SKM-1 treated with dmso at 0.1 percent for 144 hours (cell line): ENCODE measurements around the gene PAWR.
"Not testable (repeated sequence)": the region's sequence is repeated elsewhere in the genome, so short reads cannot be mapped to it uniquely, and the experiment has no call there.

Source experiments
- DNase-seq: peaks from one replicate; lab custom pipeline; 2025; ENCODE audit not compliant: unreplicated experiment; lab: John Stamatoyannopoulos, UW

PAWR gene

DNA sequence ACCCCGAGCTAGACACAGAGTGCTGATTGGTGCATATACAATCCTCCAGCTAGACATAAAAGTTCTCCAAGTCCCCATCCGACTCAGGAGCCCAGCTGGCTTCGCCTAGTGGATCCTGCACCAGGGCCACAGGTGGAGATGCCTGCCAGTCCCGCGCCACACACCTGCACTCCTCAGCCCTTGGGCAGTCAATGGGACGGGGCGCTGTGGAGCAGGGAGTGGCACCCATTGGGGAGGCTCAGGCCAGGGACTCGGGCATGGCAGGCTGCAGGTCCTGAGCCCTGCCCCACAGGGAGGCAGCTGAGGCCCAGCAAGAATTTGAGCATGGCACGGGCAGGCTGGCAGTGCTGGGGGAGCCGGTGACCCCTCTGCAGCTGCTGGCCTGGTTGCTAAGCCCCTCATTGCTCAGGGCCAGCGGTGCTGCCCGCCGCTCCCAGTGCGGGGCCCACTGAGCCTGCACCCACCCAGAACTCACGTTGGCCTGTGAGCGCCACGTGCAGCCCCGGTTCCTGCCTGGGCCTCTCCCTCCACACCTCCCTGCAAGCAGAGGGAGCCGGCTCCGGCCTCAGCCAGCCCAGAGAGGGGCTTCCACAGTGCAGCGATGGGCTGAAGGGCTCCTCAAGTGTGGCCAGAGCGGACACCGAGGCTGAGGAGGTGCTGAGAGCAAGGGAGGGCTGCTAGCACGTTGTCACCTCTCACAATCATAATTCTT is 136.7 kb downstream of the PAWR start:
- DNase-seq: no peak

DNA sequence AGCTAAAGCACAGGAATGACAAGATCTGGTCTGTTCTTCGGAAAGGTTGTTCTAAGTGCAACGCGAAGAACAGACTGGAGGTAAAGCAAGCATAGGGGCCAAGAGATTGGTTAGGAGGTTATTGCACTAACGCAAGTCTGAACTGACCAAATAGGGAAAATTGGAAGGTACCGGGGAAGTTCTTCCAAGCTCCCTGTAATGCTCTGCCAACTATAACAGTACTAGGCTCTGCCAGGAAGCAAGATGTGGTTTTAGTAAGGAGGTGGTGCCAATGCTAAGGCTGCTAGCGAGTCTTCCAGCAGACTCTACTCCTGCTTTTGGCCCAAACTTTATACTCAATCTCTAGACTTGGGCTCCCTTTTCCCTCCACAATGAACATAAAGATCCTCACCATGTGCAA is 138.6 kb downstream of the PAWR start:
- DNase-seq: no peak

DNA sequence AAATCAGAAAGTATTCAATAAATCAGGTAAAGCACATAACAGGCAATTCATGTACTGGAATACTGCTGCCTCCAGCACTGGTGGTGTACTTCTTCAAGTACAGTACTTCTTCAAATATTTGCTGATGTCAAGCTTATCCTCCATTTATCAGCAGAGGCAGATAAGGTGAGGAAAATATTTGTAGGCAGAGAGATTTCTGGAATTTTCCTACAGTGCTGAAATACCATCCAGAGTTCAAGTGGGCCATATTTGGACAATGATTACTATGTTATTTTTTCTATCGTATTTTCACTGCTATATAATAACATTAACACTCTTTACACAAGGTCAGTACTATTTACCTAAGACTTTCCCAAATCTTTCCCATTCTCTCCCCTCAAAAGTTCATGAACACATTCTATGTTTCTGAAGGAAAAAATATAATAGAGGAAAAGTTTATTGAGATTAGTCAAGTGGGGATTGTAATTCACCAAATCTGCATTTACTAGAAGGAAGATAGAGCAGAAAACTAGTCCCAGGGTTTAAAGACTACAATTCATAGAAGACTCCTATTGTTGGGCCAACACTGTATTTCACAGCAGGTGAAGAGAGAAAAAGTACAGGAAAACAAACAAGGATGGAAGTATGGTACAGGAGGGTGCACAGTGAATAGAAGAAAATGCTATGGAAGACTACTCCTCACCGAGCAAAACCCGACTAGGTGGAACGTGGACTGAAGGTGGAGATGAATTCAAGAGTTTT is 141.1 kb downstream of the PAWR start:
- no peak for DNase-seq

DNA sequence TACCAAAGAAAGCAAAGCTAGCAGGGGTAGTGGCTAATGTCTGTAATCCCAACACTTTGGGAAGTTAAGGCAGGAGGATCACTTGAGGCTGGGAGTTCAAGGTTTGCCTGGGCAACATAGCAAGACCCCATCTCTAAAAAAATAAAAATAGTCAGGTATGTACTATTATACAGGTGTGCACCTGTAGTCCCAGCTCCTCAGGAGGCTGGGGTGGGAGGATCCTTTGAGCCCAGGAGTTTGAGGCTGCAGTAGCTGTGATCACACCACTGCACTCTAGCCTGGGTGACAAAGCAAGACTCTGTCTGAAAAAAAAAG is 142.2 kb downstream of the PAWR start:
- no peak for DNase-seq

DNA sequence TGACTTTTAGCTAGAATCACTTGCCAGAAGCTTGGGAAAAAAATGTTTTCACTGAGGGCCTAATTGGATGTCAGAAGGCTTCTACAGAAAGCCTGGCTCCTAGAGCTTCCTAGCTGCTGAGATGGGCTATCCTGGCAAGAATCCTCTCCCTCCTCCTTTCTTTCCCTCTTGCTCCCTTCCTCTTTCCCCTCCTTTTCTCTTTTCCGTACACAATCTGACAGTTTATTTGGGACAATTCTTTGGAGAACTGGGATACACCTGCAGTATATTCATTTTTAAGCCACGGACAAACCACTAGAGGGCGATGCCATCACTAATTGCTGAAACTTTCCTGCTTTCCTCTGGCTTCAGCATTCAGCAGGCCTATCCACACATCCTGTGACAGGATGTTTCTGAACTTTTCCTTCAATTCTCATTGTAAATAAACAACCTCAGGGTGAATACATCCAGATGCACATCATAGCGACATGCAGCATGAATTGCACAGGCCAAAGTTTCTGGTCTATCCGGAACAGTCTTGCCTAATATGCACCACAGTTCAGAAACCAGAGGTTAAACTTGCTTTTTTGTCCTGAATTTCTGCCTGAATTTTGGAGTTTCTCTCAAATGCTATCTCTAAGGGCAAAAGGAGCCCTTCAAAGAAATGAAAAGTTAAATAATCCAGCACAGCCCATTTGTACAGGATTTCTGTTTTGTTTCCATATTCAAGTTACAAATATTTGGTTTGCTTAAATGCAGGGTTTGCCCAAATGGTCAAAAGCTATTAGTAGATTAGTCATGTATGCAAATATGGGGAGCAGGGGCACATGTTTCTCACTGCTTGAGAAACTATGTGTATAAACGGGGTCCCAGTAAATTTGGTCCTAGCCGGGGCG is 142.8 kb downstream of the PAWR start:
- peak; percentile 0 for DNase-seq

DNA sequence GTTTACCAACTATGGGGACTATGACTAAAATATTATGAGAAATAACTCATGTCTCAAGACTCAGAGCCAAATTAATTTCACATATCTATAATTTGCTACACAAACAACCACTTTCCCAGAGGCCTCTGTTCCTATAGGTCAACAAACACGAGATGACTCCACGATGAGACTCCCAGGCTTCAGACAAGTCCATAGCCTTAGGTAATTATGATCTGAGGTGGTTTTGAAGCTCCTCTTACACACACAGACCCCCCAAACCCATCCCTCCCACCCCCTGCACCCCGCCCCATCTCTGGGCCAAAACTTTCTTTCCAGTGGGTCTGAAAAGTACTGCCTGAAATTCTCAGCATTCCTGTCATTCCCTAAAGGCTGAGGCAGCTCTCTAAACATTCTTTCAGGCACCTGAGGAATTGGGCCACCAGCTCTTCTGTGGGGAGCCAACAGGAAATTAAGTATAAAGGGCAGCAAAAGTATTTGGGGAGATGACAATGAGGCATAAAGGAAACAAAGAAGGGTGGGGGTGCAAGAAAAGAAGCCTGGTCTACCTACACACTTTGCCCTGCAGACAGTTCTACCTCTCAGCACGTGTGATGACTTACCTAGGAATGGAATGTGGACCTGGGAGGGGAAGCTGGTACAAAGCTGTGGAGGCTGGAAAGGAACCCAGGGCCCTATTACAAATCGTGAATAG is 143.6 kb downstream of the PAWR start:
- no peak for DNase-seq

DNA sequence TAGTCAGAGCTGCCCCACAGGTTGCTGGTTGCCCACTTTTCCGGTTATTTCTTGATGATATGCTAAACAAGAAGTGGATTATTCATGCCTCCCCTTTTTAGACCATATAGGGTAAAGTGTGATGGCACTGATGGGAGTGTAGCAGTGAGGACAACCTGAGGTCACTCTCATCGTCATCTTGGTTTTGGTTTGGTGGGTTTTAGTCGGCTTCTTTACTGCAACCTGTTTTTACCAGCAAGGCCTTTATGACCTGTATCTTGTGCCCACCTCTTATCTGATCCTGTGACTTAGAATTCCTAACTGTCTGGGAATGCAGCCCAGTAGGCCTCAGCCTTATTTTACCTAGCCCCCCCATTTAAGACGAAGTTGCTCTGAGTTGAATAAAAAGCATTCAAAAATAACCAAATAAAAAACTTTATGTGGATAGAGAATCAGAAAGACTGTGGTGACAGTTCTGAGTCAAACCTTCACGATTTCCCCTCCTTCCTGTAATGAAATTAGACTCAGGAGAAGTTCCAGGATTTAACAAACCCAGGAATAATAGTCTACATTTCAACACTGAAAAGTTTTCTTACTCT is 144.2 kb downstream of the PAWR start:
- no peak for DNase-seq

DNA sequence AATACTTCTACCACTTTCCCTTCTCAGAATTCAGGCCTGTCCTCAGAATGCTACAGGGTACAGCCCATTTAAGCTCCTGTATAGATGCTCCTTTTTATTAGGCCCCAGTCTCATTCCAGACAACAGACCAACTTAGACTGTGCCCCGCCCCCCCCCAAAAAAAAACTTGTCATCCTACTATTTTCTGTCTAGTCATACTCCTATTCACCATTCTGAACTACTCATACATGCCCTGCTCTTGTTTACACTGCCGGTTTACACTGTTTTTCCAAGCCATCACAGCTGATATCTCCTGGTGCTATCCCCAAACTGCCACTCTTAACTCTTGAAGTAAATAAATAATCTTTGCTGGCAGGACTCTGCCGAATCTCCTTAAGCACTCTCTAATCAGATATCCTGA is 146.3 kb downstream of the PAWR start:
- DNase-seq: not testable (repeated sequence)

DNA sequence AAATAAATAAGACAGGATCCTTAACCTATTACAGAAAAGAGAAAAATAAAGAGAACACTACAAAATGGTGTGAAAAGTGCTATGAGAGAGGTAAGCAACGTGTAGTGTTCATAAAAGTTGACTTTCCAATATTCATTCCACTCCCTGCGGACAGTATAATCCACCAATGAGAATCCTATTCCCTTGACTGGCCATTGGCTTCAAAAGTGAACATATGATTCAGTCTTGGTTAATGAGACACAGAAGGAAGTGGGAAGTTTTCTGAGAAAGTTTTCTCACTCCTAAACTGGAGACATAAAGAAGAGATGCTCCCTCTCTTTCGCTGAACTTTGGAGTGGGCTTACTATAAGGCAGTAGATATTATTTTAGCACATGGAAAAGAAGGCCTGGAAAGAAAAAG is 153.1 kb downstream of the PAWR start:
- no peak for DNase-seq

DNA sequence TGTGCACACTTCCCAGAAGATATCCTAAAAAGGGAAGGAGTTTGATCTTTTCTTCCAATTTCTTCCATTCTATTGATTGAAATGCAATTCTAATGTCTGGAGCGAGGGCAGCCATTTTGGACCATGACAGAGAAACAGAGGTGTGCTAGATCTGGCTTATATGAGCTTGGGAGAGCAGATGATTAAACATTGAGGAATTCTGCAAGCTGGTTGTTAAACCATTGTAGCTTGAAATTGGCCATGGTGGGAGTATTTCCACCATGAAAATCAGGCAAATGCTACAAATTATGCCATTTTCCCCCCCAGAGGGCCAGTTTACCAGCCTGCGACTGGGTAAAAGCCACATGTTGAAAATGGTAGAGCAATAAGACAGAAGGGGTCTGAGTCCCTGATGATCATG is 155.0 kb downstream of the PAWR start:
- no peak for DNase-seq
